GM19467 (cell line): ENCODE data around the gene LGR6.

Source experiments
- ATAC-seq: cut with Tn5 transposase; IDR thresholded peaks from one replicate; pipeline ENCODE4 v1.9.1; 2021; ENCODE audit warnings: mild to moderate bottlenecking, moderate library complexity; ENCODE audit not compliant: unreplicated experiment

LGR6 gene

DNA sequence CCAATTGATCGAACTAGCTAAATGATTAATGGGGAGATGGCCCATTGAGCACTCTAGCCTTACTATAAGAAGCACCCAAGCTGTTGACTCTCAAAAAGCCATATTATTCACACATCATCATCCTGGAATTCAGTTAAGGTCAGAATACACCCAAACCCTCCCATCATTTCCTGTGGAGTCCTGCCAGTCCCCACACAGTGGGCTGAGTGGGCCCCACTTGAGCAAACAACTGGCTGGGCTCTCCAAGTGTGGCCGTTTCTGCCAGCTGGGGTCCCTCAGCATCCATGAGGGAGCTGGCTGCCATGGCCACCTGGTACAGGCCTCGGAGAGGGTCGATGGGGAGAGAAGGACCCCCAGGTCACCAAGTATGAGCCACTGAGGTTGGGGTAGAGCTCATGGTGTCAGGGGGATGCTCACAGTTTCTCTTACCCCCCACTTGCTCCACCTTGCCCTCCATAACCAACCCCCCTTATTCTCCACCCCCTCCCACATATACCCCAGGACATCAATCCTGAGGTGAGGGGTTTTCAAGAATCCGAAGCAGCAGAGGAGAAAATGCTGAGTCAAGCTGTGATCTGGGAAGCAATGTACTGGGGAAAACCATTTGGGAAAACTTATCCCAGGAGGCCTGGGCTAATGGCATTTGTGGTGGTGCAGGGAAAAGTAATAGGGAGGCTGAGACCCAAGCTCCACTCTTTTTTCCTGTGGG lies 87.9 kb downstream of the LGR6 start:
- no peak for ATAC-seq

DNA sequence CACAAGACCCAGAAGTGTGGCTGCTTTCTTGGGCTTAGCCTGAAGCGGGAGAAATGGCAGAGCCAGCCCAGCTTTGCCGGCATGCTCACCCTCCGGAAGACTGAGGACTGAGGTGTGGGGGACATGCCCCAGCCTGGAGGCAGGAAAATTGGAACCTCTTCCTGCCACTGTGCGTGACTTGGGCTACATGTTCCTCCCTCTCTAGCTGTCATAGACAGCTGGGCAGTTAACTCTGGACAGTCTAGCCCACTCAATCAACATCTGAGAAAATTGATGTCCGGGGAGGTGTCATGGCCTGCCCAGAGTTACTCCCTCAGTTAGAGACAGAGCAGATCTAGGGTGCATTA lies 88.4 kb downstream of the LGR6 start:
- no peak for ATAC-seq

DNA sequence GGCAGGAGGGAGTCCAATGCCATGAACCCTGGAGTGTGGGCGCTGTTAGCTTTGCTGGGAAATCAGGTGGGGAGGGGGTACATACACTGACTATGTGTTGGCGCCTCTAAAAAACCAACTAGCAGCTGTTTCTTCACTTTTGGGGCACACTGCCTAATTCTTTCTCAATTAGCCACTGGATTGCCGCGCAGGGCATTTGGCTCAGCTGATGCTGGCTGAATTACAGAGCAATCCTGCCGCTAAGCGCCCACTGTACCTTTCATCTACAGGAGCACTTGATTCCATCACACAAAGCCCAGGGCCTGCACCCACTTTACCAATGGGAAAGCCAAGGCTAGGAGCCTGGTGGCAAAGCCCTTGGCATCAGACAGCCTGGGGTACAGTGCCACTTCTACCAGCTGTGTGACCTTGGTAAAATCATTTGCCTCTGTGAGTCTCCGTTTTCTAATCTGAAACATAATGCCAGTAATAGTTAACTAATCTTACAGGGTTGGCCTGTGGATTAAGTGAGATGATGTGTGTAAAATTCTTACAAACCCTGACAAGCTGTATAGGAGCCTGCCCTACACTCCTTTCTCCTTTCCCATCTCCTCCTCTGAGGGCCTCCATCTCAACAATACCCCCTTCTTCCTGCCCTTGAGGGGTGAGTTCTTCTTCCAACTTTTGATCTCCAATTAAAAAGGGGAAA lies 89.1 kb downstream of the LGR6 start:
- no peak for ATAC-seq

DNA sequence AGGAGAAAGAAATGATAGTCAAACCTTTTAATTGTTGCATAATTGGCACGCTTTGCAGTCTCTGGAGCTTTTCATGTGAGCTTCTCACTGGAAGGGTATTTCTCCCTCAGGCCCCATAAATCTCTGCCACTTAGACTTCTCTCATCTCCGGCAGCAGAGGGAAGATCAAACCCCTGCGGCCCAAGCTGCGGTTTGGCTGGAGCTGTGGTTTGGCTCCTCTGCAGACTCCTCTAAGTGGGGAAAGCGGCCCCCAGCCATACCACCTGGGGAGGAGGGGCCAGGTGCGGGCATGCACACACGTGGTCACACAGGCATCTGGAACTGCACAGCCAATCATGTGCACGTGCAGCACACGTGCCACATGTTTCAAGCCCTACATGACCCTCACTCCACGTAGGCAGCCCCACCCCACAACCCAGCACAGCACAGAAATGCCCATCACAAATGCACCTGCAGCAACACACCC lies 89.8 kb downstream of the LGR6 start:
- no peak for ATAC-seq

DNA sequence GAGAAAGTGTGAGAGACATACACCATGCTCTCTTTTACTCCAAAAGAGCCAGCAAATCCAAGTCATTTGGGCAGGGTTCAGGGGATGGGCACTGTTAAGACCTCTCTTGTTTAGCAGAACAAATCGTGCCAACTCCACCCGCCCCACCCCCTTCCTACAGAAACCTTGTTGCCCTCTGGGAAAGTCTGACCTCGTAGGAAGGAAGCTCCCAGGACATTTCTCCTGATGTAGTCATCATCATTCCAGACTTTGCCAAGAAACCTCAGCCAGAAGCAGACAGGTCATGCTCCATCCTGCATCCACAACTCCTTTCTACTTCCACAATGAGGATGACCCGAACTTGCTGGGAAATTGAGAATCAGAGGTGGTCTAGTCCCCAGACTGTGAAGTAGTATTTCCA lies 90.4 kb downstream of the LGR6 start:
- ATAC-seq: no peak

DNA sequence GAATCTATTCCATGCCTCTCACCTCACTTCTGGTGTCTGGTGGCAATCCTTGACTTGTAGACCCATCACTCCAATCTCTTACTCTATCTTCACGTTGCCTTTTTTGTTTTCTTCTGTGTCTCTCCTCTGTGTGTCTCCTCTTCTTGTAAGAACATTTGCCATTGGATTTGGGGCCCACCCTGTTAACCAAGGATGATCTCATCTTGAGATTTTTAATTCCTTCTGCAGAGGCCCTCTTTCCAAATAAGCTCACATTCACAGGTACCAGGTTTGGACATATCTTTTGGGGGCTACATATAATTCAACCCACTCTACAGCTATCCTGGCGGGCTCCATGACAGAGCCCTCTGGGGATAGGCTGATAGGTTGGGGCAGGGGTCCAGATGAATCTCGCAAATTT lies 92.3 kb downstream of the LGR6 start:
- ATAC-seq: no peak

DNA sequence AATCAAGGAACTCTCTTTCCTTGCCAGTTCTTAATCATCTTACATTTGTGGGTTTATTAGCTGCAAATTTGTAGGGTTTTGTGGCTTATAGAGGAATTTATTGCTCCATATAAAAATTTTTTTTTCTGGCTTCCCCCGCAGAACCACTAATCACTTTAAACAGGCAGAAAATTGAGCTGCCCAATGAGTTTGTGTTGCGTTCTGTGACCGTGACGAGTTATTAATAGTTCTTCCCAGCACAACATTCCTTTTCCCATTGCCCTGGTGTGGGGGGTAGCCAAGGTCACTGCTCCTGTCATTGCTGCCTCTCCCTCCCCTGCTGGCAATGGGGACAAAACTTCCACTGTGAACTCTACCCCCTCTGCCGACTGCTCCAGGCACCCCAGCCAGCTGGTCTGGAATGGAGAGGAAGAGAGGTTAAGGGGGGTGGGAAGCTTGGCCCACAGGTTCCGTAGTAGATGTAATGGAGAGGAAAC lies 93.1 kb downstream of the LGR6 start:
- no peak for ATAC-seq

DNA sequence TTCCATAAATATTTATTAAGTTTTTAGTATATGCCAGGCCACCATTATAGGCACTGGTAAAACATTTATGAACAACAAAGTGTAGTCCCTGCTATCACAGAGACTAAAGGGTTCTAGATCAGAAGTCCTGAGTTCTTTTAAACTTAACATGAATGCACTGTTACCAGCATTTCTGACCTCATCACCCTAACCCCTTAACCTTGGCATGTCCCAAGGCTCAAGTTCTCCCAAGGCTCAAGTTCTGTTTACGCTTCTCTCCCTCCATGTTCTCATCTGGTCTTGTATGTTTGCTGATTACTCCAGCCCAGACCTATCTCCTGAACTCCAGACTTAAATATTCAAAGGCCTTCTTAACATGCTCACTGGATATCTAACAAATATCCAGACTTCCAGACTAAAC lies 93.6 kb downstream of the LGR6 start:
- no peak for ATAC-seq

DNA sequence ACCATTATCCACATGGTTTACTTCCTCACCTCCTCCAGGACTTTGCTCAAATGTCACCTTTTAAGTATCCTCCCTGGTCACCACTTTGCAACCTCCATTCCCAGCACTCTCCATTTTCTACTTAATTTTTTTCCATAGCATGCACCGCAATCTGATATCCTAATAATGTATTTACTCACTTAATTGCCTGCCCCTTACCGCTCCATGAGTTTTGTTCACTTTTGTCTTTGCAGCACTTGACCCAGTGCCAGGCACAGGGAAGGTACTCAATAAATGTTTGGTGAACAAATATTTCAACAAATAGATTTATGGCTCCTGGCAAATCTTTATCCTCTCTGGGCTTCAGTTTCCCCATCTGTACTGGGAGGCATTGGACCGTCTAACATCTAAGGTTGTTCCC lies 94.6 kb downstream of the LGR6 start:
- no peak for ATAC-seq

DNA sequence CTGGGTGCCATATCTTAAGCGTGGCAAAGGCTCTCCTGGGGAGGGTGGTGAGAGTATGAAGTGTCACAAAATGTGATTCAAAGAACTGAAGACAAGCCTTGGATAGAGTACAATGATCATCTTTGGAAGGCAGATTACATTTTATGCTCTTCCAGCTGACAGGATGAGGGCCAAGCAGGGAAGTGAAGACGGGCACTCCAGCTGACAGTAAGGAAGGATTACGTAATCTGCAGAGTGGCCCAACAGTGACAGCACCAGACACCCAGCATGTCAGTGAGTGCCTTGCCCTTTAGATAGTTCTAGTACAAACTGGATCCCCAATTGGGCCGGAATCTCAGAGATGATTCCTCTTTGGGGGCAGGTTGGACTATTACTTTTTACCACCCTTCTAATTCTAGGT lies 95.4 kb downstream of the LGR6 start:
- no peak for ATAC-seq

DNA sequence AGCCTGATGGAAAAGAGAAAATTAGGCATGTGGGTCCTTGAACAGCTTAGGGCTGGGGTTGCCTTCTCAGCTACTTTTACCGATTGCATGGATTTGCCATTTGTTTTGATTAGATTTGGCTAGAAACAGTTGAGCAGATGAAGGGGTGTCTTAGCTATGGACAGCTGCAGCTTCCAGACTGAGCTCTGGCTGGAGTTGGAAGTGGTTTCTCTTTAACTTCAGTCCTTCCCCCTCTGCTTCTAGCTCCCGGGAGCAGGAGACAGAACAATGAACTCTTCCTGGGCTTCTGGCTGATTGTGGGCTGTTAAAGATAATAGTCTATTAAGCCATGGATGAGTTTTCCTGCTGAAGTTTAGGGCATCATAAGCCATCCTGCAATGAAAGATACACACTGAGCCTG lies 97.4 kb downstream of the LGR6 start:
- ATAC-seq: no peak

DNA sequence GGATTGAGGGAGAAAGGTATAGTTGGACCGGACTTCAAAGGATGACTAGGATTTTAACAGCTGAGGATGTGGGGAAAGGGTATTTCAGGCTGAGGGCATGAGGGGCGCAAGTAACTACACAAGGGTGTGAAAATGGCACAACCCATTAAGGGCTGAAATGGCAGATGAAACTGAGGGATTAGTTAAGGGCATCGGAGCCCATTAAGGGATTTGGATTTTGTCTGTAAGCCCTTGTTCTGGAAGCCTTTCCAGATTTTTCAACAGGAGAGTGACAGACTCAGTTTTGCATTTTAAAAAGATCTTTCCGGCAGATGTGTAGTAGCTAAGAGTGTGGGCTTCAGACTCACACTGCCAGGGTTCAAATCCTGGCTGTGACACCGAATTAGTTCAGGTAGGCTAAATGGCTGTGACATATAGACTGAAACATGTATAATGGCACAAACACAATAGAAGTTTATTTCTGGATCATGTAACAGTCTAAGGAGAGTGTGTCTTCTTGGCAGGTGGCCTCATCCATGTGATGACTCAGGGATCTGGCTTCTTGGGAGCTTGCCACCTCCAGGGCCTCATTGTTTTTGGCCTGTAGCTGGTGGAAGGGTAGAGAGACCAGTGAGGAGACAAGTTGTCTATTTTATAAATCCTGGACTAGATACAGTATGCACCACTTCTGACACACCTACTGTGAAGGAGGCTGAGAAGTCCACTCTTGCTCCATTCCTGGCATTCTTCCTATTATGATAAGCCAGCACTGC lies 98.5 kb downstream of the LGR6 start:
- ATAC-seq: no peak

DNA sequence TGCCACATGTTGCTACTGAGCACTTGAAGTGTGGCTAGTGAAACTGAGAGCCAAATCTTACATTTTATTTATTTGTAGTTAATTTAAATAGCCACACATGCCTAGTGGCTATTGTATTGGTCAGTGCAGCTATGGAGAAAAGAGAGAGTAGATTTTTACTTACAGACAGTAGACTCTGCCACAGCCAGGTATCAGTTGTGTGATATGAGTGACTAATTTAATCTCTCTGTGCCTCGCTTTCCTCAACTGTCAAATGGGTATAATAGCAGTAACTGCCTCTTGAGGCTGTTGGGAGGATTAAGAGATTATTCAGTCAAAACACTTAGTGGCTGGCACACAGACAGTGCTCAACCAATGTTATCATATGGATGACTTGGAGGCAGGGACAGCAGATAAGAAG lies 99.2 kb downstream of the LGR6 start:
- ATAC-seq: no peak

DNA sequence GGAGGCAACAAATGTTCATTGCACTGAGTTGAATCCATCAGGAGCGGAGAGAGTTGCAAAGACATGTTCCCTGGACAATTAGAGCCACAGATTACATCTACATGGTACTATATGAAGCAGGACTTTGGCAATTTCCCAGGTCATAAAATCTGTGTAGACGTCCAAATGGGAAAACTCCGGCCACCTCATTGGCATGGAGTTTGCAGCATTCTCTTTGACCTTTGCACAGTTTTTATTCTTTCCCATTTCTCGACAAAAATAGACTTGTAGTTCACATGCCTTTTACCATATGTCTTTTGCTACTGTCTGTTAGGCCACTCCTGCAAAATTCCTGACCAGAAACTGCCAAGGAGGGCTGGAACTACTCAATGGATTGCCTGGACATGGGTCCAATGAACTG lies 100.0 kb downstream of the LGR6 start:
- no peak for ATAC-seq

DNA sequence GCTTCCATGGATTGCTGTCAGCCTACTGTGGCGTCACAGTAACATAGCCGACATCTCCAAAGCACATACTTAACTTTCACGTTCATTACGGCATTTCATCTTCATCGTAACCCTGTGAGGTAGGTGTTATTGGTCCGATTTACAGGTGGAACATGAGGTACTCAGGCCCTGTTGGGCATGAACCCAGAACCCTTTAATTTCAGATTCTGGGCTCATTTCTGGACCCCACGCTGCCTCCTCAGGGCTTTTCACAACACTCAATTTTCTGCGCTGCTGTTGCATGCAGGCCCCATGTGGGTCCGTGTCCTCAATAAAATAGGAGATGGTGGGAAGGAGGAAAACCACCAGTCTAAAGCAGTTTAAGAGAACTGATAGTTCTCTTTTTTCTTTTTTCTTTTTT lies 108.6 kb downstream of the LGR6 start:
- ATAC-seq: no peak

DNA sequence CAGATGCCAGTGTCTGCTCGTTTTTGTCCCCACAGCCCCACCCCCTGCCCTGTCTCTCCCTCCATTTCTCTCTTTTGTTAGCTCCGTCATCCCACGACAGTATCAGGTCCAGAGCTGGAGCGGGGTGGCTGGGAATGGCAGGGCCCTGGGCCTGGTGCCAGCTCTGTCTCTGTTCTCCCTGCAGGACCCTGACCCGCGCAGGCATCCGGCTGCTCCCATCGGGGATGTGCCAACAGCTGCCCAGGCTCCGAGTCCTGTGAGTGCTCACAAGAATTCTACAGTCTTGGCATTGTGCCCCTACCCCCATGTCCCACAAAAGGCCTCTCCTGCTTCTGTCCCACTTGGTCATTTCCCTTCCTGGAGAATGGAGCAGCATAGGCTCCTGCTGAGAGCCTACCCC lies 110.8 kb downstream of the LGR6 start:
- ATAC-seq: no peak

DNA sequence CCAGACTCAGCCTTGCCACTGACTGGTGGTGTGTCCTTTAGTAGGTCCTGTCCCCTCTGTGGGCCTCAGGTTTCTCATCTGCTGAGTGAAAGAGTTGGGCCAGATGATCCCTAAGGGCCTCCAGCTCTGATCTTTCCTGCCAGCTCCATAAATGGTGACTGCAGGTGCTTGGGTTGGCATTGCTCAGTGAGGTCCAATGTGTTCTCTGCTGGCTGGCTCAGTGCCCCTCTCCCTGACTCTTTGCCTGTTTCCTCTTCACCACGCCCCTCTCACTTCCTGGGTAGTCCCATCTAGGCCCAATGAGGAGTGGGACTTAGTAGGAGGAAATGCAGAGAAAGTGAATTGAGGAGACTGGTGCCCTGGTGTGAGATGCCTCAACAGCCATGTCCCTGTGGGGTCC lies 111.6 kb downstream of the LGR6 start:
- ATAC-seq: no peak

DNA sequence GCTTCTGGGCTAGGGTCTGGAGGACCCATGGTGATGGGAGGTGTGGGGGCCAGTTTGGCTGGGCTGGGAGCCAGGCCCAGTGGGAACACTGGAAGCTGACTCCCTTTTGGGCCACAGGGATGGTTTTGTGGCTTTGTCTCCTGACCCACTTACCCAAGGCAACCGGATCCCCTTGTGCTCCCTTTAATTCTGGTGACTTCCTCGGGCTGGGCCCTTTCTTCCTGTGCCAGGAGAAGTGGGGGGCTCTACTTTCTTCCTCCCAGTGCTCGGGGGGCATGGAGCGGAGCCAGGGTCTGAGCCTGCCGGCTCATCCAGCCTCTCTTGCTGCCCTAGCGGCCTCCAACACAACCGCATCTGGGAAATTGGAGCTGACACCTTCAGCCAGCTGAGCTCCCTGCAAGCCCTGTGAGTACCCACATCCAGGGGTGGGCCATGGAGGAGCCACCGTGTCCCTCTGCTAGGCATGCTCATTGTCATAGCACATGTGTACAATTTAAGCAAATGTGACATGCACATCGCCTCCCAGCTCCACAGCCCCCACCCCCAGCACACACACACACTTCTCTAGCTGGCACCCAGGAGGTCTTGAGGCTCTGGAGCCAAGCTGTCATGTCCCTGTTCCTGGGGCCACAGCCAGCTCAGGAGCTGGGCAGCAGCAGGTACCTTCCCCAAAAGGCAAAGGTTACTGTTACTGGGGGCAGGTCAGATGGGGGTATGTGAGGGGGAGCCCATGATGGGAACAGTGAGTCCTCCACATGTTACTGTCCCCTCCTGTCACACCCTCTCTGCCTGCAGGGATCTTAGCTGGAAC lies 113.1 kb downstream of the LGR6 start:
- no peak for ATAC-seq

DNA sequence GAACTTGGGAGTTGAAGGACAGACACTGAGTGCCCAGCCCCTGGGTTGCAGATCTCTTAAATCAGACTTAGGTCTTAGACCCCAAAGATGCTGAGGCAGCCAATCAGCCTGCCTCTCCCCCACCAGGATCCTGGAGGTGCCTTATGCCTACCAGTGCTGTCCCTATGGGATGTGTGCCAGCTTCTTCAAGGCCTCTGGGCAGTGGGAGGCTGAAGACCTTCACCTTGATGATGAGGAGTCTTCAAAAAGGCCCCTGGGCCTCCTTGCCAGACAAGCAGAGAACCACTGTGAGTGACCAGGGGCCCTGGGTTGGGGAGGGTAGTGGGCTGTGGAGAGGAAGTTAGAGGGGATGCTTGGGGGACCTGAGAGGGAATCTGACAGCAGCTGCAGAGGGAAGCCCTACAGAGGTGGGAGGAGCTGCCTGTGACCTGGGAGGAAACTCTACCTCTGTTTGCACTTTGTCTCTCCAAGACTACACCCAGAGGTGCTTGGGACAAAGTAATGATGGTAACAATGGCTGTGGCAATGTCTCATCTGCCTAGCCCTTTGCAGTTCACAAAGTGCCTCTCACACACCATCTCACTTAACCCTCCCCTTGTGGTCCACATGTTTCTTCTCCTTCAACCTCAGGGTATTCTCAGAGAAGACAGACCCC lies 116.6 kb downstream of the LGR6 start:
- no peak for ATAC-seq

DNA sequence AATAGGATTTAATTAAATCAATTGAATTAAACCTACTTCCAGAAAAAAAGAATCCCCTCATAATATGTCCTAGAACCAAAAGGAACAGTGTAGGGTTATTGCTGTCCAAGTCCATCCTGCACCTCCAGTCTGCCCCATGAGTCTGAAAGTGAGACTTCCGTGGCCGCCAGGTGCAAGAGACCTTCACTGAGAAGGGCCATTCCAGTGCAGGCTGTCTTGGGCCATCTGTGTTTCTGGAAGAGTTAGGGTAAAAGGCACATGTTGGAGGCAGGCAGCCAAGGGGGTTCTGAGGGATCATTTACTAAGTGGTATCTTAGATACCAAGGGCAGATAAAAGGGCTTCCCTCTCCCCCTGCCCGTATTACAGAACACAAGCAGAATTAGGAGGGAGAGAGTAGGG lies 117.1 kb downstream of the LGR6 start:
- no peak for ATAC-seq
